NK-92 (cell line): ENCODE data around the gene VRK2.
"Not testable (repeated sequence)": the region's sequence is repeated elsewhere in the genome, so short reads cannot be mapped to it uniquely, and the experiment has no call there.

ENCODE experiments used
- DNase-seq: peaks from one replicate; lab custom pipeline; 2025; ENCODE audit not compliant: unreplicated experiment; lab: John Stamatoyannopoulos, UW

The VRK2 gene

DNA sequence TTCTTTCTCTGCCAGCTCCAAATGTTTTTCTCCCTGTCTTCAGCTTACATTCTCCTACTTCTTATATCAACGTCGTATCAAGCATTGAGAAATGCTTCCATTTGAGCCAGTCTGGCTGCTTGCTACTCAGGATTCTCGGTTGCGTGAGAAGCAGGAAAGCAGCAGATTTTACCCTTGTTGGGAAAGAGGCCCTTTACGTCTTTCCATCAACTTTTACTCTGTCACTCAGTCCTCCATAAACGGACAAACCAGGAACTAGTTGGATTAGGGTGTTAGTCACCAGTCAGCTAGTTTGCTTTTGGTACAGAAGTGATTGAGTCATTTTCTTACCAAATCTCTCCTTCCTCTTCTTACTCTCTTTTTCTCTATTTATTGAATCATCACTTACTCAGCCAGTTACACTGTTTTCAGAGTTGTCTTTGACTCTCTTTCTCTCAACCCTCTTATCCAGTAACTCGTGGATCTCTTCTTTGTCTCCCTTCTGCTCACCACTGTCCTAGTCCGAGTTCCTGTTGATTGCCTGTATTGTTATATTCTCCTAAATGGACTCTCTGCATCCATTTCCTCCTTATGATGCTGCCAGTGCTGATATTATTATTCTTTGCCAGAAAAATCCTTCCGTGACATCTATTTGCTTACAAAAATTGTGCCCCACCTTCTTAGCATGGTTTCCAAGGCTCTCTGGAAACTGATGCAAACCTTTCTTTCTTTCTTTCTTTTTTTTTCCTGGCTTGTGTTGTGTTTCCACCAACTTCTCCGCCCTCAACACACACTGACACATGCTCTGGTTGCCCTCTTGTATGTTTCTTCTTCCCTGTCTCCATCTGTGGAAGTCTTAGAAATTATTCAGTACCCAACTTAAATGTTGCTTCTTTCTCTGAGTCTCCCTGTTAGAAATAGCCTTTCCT lies 61.5 kb downstream of the VRK2 start:
- DNase-seq = no peak

DNA sequence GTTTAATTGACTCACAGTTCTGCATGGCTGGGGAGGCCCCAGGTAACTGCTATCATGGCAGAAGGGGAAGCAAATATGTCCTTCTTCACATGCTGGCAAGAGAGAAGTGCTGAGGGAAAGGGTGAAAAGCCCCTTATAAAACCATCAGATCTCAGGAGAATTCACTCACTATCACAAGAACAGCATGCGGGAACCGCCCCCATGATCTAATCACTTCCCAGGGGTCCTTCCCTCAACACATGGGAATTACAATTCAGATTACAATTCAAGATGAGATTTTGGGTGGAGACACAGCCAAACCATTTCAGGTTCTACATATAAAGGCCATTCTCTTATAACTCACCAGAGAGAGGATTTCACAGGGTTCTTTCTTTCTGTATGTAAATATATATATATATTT lies 62.9 kb downstream of the VRK2 start:
- DNase-seq = no peak

DNA sequence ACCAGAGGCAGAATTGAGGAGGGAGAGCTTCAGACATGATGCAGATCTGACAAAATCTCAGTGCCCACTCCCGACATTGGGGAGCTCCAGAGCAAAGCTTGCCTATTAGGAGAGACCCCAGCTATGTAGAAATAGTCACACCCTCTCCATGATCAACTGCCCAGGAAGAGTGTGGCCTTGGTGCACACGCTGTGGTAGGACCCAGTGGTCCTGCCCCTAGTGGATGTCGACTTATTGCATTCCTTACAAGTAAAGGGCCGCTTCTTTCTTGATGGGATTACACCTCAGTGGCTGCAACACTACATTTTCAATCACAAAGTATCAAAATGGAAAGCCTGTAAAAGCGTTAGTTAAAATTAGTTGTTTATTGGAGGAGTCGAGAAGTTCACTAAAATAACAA lies 64.2 kb downstream of the VRK2 start:
- DNase-seq = no peak

DNA sequence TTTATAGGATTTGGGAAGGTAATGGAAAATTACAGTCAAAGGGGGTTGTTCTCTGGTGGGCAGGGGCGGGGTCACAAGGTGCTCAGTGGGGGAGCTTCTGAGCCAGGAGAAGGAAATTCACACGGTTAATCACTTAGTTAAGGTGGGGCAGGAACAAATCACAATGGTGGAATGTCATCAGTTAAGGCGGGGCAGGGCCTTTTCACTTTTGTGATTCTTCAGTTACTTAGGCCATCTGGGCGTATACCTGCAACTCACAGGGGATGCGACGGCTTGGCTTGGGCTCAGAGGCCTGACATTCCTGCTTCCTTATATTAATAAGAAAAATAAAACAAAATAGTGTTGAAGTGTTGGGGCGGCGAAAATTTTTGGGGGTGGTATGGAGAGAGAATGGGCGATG lies 67.0 kb downstream of the VRK2 start:
- not testable (repeated sequence) for DNase-seq

DNA sequence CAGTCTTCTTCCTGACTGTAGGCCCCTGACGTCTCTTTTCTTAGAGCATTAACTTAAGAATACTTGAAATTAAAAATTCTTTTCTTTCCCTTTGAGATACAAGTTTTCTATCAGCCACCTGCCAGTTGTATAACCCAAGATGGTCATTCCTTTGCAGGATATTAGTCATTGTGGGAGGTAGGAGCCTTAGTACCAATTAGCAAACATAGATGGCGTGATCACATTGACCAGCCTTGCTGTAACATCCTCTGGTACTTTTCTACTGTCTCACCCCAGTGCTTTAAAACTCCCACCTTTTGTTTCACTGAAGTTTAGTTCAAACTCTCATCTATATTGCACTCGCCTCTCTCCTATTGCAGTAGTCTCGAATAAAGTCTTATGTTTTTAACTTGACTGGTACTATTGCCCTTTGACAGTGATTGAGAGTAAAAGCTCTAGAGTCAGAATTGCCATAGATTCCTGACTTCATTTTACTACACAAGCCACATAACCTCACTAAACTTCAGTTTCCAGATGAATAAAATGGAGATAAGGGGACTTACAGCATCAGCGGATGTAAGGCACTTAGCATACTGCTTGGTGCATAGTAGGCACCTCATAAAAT lies 74.1 kb downstream of the VRK2 start:
- no peak for DNase-seq

DNA sequence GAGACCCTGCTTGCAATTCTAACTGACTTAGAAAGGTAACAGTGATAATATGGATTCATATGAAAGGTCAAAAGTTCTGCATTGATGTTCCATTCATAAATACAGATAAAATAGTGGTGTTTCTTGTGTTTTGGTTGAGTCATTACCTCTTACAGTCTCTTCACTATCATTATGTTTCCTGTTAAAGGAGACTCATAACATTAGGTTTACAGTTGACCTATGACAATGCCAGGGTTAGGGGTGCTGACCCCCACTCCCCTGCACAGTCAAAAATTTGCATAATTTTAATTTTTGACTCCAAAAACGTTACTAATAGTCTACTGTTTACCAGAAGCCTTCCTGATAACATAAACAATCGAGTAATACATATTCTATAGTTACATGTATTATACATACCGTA lies 75.4 kb downstream of the VRK2 start:
- DNase-seq = no peak

DNA sequence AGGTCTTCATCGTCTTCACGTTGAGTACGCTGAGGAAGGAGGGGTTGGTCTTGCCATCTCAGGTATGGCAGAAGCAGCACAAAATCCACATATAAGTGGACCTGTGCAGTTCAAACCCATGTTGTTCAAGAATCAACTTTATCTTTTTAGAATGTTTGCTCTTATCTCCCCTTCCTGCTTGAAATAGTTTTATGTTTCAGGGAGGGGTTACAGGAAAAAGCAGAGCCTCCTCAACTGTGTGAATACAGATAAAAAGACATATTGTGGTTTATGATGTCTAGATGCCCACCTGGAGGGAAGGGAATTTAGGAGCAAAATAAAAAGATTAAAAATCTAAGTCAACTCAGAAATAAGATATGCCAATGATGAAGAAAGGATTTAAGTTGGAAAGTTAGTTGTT lies 75.9 kb downstream of the VRK2 start:
- DNase-seq = no peak

DNA sequence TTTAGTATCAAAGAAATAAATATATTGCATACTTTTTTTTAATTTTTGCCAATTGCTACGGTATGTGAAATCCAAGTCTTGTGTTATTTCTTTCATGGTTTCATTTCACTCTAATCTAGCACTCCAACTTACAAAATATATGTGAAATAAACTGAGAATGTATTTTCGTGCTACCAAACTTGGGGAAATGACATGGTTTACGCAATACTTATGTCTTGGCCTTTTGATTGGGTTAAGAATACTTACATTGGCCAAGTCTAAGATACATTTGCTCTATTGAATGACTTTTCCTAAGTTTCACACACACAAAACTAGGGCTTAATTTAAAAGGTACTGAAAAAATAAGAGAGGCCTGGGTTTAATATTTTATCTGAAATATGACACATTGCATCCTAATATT lies 80.5 kb downstream of the VRK2 start:
- no peak for DNase-seq

DNA sequence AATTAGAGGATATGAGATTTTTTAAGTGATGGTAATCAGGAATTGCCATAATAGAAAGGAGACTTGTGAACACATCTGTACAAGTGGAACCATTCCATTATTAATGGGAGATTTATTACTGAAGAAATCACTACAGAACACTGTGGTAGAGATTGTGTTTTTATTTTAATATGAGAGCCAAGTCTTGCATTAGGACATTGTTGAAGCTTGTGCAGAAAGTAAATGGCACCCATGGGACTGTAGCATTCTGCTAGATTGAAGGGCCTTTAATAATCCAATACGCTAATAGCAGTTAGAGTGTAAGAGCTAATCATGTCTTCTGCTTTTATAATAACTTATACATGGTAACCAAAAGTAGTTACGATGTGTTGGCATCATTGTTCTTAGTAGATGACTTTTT lies 83.6 kb downstream of the VRK2 start:
- DNase-seq = no peak

DNA sequence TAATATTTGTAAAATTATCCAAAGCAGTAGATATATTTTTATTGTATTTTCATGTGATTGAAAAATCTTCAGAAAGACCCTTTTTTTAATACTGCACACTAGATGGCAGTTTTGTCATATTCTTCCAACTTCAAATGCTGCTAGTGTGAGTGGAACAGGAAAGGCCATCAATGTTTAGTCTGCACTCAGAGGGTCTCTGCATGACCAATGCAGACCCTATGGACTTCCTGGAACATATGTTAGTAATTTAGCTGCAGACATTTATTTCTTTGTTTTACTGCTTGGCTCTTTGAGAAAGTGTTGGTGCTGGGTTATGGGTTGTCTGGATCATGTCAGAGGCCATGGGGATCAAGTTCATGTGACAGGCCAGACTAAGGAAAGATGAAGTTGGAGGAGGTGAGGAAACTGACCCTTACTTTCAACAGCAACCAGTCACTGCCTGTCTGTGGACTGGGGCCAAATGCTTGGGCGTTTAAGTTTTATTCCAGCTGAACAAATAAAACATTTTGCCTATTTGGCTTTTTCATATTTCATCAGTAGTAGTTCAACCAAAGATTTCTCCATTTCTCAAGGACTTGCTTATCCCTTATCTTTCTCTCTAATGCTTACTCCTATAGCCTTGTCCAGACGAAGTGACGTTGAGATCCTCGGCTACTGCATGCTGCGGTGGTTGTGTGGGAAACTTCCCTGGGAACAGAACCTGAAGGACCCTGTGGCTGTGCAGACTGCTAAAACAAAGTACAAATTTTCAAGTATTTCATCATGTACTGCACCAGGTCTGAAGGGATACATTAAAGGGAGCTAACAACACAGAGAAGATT lies 84.8 kb downstream of the VRK2 start:
- DNase-seq = no peak

DNA sequence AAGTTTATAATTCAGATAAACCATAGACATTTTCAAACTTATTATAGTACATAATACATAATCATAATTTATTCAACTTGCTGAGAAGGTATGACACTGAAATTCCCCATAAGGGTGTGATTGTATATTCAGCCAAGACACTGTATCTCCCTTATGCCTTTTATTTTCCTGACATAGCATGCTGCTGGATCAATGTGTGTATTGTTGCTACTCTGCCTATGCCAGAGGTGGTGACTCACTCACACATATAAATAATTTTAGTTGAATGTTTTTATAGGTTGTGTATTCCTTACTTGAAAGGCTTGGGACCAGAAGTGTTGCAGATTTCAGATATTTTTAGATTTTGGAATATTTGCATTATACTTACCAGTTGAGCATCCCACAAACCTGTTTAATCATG lies 86.8 kb downstream of the VRK2 start:
- no peak for DNase-seq

DNA sequence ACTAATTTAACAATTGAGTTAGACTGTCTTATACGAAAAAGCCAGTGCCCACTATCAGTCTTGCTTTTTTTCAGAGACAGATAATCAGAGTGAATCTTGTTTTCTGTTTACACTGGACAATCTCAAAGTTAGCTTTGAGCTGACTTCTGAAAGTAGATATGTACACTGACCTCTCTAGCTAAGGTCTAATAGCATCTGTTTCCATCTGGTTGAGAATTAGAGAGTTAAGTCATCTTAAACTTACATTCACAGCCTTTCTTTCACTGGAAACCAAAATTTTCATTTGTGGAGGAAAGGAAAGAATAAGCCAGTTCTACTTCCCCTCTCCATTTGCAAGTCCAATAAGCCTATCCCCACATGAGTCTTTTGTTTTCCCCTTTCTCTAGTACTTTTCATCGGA lies 89.3 kb downstream of the VRK2 start:
- no peak for DNase-seq

DNA sequence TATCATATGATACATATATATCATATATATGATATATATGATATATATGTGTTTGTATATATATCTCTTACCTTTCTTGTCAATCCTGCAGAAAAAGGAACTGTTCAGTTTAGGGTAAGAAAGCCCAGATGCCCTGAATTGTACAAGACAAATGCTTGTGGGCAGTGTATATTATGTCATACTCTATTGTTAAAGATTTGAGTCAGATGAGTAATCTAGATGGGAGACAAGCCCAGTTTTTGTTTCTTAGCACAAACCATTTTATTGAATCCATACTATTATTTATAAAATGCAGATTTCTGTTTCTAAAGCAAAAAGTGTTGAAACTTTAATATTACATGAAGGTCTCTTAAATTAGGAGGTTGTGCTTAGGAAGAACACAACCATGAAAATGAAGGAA lies 90.6 kb downstream of the VRK2 start:
- no peak for DNase-seq

DNA sequence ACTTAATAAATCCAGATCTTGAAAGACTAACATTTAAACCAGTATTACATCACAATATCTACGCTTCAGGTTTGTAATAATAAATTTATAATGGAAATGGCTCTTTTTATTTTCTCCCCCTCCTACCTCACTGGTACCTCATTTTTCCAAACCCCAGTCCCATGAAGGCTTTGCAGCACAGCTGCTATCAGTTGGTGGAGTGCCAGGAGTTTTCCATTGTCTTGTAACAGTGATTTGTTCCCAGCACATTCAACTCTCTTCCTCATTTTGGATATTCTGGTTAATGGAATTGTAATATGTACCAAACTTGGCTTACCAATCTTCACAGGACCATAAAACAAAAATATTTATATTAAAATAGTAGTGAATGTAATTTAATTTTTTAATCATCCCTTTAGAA lies 91.2 kb downstream of the VRK2 start:
- DNase-seq = no peak

DNA sequence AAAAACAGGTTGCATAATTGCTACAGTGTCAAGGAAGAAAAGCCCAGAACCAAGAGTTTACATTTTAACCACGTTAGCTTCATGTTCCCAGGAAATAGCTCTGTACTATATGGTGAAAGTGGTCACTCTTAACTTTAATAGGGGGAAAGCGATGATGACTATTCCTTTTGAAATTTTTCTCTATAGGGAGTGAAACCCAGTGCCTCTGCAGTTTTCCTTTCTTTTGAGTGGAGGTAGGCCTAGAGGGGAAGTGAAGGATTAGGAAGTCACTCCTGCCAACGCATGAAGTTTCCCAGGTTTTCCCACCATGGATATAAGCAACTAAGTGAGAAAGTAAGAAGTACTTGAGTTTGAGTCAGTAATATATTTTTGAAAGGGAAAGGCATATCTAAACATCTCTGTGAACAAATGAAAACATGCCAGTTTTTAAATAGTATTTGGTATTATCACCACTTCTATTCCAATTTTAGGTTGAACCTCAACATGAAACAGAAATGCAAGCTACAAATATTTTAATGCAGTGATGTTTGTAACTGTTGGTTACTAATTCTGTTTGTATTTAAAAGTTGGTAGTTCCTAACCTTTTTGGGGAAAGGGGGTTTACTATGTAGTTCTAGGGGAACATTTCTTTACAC lies 91.9 kb downstream of the VRK2 start:
- DNase-seq = no peak

DNA sequence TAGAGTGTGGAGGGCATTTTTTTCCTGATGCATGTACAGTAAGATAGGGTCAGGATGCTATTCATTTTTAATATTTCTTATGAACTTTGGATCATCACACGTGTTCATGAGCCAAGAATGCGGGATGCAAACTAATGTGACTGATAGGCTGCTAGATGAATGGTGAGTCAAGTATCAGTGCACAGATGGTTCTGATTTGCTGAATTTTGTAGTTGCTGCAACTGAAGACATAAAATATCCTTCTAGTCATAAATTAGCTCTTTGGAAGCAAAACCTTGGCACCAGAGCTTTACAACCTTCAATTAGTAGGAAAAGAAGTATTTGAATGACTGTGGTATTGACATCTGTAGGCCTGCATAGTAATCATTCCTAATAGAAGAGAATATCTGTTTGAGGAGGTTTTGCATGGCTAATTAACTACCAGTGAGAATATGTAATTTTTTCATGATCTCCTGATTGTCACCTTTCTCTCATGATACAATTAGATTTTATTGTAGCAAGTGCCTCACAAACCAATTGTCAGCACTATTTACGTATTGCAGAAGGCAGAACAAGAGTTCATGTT lies 94.0 kb downstream of the VRK2 start:
- DNase-seq = no peak

DNA sequence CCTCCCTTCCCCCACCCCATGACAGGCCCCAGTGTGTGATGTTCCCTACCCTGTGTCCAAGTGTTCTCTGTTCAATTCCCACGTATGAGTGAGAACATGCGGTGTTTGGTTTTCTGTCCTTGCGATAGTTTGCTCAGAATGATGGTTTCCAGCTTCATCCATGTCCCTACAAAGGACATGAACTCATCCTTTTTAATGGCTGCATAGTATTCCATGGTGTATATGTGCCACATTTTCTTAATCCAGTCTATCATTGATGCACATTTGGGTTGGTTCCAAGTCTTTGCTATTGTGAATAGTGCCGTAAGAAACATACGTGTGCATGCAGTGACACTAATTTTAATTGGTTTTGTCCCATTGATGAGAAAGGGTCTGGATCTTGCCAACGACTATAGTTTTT lies 99.2 kb downstream of the VRK2 start:
- not testable (repeated sequence) for DNase-seq

DNA sequence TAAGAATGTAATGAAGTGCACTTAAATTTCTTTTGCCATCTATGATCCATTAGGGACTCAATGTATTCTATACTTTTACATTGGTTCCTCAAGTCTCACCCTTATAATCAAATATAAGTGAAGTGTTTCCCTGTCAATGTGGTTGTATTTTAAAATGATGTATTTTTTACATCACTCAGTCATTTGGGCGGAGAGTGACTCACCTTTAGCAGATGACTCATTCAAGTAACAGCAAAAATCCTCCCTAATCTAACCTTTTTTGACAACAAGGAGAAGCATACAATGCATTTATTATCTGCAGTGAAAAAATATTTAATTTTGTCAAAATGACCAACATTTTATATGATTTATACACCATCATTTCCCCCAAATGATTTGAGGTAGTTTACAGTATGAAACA lies 100.1 kb downstream of the VRK2 start:
- no peak for DNase-seq

DNA sequence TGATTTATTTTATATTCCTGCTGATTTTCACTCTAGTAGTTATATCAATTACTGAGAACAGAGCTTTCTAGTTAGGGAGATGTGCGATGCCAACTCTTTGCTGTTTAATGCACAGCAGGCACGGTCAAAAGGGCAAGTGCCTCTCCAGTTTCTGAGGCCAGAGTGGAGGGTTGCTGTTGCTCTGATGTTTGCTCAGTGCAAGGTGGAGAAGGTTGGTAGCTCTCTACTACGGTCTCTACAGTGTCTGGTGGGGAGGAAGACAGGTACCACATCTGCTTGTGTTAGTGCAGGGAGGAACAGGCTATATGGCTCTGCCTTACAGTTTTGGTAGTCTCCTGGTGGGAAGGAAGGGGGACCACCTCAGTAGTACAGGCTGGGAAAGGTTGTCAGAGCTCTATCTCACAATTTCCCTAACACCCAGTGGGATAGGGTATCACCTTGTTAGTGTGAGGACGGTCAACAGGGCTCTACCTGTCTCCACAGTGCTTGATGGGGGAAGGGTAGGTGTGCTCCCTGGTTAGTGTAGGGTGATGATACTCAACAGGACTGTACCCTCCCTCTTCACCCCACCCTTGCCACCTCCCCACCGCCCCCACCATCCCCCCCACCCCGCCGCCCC lies 108.7 kb downstream of the VRK2 start:
- DNase-seq = no peak

DNA sequence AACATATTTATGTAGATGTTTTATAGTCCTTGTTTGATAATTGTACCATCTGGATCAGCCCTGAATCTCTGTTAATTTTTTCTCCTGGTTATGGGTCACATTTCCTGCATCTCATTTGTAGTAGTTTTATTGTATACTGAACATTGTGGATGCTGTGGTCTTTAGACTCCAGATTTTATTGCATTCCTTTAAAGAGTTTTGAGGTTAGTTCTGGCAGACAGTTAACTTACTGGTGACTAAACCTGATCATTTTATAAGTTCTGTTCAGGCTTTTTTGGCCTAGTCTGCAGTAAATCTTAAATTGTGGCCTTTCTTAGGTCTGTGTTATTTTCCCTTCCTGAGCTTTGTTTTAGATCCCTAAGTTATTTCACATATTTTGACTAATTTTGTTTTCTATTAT lies 110.2 kb downstream of the VRK2 start:
- no peak for DNase-seq

DNA sequence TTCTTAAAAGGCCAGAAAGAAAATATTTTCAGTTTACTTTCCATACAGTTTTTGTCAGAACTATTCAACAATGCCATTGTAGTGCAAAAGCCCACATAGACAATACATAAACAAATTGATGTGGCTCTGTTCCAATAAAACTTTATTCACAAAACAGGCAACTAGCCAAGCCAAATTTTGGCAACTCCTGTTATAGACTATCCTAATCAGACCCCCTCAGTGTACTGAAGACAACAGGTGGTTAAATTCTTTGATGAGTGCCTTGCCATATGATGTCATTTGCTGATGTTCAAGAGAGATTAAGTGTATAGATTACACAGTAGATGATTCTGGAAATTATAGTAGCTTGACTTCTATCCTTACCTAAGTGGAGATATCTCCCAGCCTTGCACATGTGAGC lies 111.1 kb downstream of the VRK2 start:
- DNase-seq = no peak
